ENCODE measurements around the gene DCP1B.

GRCh38 chr12:1910468-1910867 is 93.8 kb downstream of the DCP1B start:
- TF ChIP-seq CTCF (IDR thresholded peaks at IDR 0.05): no peak
- no peak for TF ChIP-seq SIN3A (IDR thresholded peaks at IDR 0.05; ENCODE audit: borderline replicate concordance, insufficient read depth, low read depth, low read length)
- no peak for TF ChIP-seq REST (IDR thresholded peaks at IDR 0.05; ENCODE audit: insufficient read depth in 1 of 2, low read depth in 2 of 2, low read length in 1 of 2)
